Liver (tissue), 9 donors: Measurements from ENCODE around the gene WWOX. TPM values are rescaled to one million over a fixed set of nuclear protein-coding genes. Genes with fewer than 3 reads are reported as not detected.

Source experiments
- DNase-seq: peaks from one replicate; pipeline ENCODE4 v3.0.0-alpha.2; 2017; ENCODE audit warnings: low spot score
- H3K27ac ChIP-seq, 2 donors: one replicate each; pipeline ENCODE4 v1.7.0; 2013; ENCODE audit warnings: inconsistent platforms in 2 of 2, low read length in 2 of 2, control low read depth in 1 of 2, low read depth in 1 of 2, mild to moderate bottlenecking in 1 of 2
- H3K27me3 ChIP-seq, 4 donors: one replicate each; pipeline versions ENCODE4 v1.6.1 to v1.7.0; 2013; ENCODE audit warnings: low read length in 3 of 4, inconsistent platforms in 1 of 4, mild to moderate bottlenecking in 1 of 4, moderate library complexity in 1 of 4; ENCODE audit not compliant: control insufficient read depth in 4 of 4, insufficient read depth in 4 of 4
- H3K36me3 ChIP-seq, 4 donors: one replicate each; pipeline versions ENCODE4 v1.6.1 to v1.7.0; 2013; ENCODE audit warnings: low read length in 3 of 4, mild to moderate bottlenecking in 3 of 4, low read depth in 1 of 4, moderate library complexity in 1 of 4; ENCODE audit not compliant: control insufficient read depth in 4 of 4, insufficient read depth in 3 of 4
- H3K4me1 ChIP-seq, 4 donors: one replicate each; pipeline versions ENCODE4 v1.6.1 to v1.7.0; 2013; ENCODE audit warnings: low read length in 3 of 4, mild to moderate bottlenecking in 3 of 4, moderate library complexity in 1 of 4; ENCODE audit not compliant: control insufficient read depth in 4 of 4, insufficient read depth in 4 of 4
- H3K4me3 ChIP-seq, 3 donors: one replicate each; pipeline versions ENCODE4 v1.6.1 to v1.7.0; 2013; ENCODE audit warnings: low read length in 3 of 3, control low read depth in 1 of 3, low read depth in 1 of 3, mild to moderate bottlenecking in 1 of 3
- H3K9ac ChIP-seq, 2 donors: one replicate each; pipeline ENCODE4 v1.7.0; 2013; ENCODE audit warnings: low read length in 2 of 2, mild to moderate bottlenecking in 2 of 2, moderate library complexity in 2 of 2, control low read depth in 1 of 2, low read depth in 1 of 2
- H3K9me3 ChIP-seq, 4 donors: one replicate each; pipeline versions ENCODE4 v1.6.1 to v1.7.0; 2013; ENCODE audit warnings: low read length in 3 of 4; ENCODE audit not compliant: control insufficient read depth in 4 of 4
- CTCF ChIP-seq: fragments of 150-350 bp; IDR thresholded peaks from 2 replicates; pipeline ENCODE4 v1.5.1; 2017; ENCODE audit warnings: improper control_type of control experiment, low read depth, low read length; ENCODE audit not compliant: missing input control
- FOXA1 ChIP-seq: IDR thresholded peaks from 2 replicates; pipeline ENCODE4 v1.6.1; 2016; ENCODE audit warnings: antibody characterized with exemption
- FOXA2 ChIP-seq: IDR thresholded peaks from 2 replicates; pipeline ENCODE4 v1.6.1; 2016; ENCODE audit warnings: antibody characterized with exemption
- GABPA ChIP-seq, 2 donors: IDR thresholded peaks in 1 of 2; conservative IDR thresholded peaks in 1 of 2; 2 replicates each; pipeline ENCODE4 v1.6.1; 2016; ENCODE audit warnings: antibody characterized with exemption in 2 of 2, mild to moderate bottlenecking in 1 of 2, moderate library complexity in 1 of 2
- HNF4A ChIP-seq, 2 donors: conservative IDR thresholded peaks; 2 replicates each; pipeline ENCODE4 v1.6.1; 2016; ENCODE audit warnings: antibody characterized with exemption in 2 of 2, mild to moderate bottlenecking in 2 of 2
- HNF4G ChIP-seq: IDR thresholded peaks from 2 replicates; pipeline ENCODE4 v1.6.1; 2016; ENCODE audit warnings: antibody characterized with exemption
- JUND ChIP-seq, 2 donors: IDR thresholded peaks; 2 replicates each; pipeline ENCODE4 v1.6.1; 2016; ENCODE audit warnings: antibody characterized with exemption in 2 of 2
- NR2F2 ChIP-seq: IDR thresholded peaks from 2 replicates; pipeline ENCODE4 v1.6.1; 2016; ENCODE audit warnings: antibody characterized with exemption
- RAD21 ChIP-seq, 2 donors: IDR thresholded peaks; 2 replicates each; pipeline ENCODE4 v1.6.1; 2016; ENCODE audit warnings: antibody characterized with exemption in 2 of 2, mild to moderate bottlenecking in 2 of 2
- REST ChIP-seq: IDR thresholded peaks from 2 replicates; pipeline ENCODE4 v1.6.1; 2016; ENCODE audit warnings: antibody characterized with exemption, mild to moderate bottlenecking
- RXRA ChIP-seq, 2 donors: IDR thresholded peaks; 2 replicates each; pipeline ENCODE4 v1.6.1; 2017 to 2018; ENCODE audit warnings: antibody characterized with exemption in 2 of 2, mild to moderate bottlenecking in 1 of 2
- SP1 ChIP-seq: IDR thresholded peaks from 2 replicates; pipeline ENCODE4 v1.6.1; 2018; ENCODE audit warnings: antibody characterized with exemption, mild to moderate bottlenecking
- TAF1 ChIP-seq: conservative IDR thresholded peaks from 2 replicates; pipeline ENCODE4 v1.6.1; 2016; ENCODE audit warnings: antibody characterized with exemption, mild to moderate bottlenecking
- YY1 ChIP-seq: IDR thresholded peaks from 2 replicates; pipeline ENCODE4 v1.6.1; 2016; ENCODE audit warnings: antibody characterized with exemption, mild to moderate bottlenecking
- WGBS: extraction: QIAGEN DNeasy Blood & Tissue Kit; methylation state at CpG from one replicate; pipeline ENCODE4 v1.1.7; 2013; 5-methylcytosine and 5-hydroxymethylcytosine counted together
- polyA plus RNA-seq, 2 donors: library from polyadenylated mRNA; stranded (reverse) in 1 of 2; unstranded in 1 of 2; fragments of 200-250 nt in 1 of 2; fragments of >200 nt in 1 of 2; fragmentation: Nextera tagmentation in 1 of 2; extraction: Ambion mirVana in 1 of 2; gene quantifications; one replicate each; pipeline versions ENCODE4 v1.2.1 to v1.2.3, GENCODE V29; 2013 to 2015
- total RNA-seq, 2 donors: library from RNA; depleted of rRNA; stranded (reverse); fragments of >200 nt; gene quantifications; one replicate each; pipeline ENCODE4 v1.2.3, GENCODE V29; 2014
- TF ChIP-seq, protein P1 (sequence below): IDR thresholded peaks from 2 replicates; pipeline ENCODE4 v1.6.1; 2016; ENCODE audit warnings: antibody characterized with exemption
- TF ChIP-seq, protein P2 (sequence below): IDR thresholded peaks from 2 replicates; pipeline ENCODE4 v1.6.1; 2016; ENCODE audit warnings: antibody characterized with exemption
- donor health status: healthy.
- donor health status: healthy.
- donor health status: healthy.
- donor health status: healthy.
- donor health status: healthy.

Gene WWOX
- total and polyA plus RNA-seq, 4 donors: 9.8 to 46.0 (median 15.3) TPM

GRCh38 chr16:78650339-78651074, 551.1 kb downstream of the WWOX start:
- 87% methylated on average over 8 of the region's 8 CpGs for WGBS
- H3K36me3 ChIP-seq: no peaks in the 10 kb centered on the region
- H3K27ac ChIP-seq: no peak overlapping the region
- no peak for DNase-seq
- H3K9ac ChIP-seq: no peak overlapping the region
- TF ChIP-seq FOXA1 (no peak), TAF1 (no peak), FOXA2 (no peak), REST (no peak), SP1 (no peak), NR2F2 (no peak), CTCF (no peak), HNF4A (conservative IDR thresholded peaks at IDR 0.05) (no peak), RAD21 (IDR thresholded peaks at IDR 0.05) (no peak), JUND (IDR thresholded peaks at IDR 0.05) (no peak), HNF4G (no peak)
- TF ChIP-seq, protein P1, sequence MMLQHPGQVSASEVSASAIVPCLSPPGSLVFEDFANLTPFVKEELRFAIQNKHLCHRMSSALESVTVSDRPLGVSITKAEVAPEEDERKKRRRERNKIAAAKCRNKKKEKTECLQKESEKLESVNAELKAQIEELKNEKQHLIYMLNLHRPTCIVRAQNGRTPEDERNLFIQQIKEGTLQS: no peak
- H3K4me1 ChIP-seq: peaks cover 0 to 10% (median 5%) of the 10 kb centered on the region in 4 donors
- H3K9me3 ChIP-seq: no peaks in the 10 kb centered on the region
- H3K4me3 ChIP-seq: no peak overlapping the region
- H3K27me3 ChIP-seq: no peaks in the 10 kb centered on the region

GRCh38 chr16:78654929-78655328, 555.5 kb downstream of the WWOX start:
- Histone ChIP-seq H3K4me1 (peaks cover 0 to 15% (median 9%) of the 10 kb centered on the region in 4 donors), H3K9ac (no peak overlapping the region), H3K36me3 (no peaks in the 10 kb centered on the region), H3K4me3 (no peak overlapping the region), H3K9me3 (no peaks in the 10 kb centered on the region), H3K27ac (no peak overlapping the region), H3K27me3 (no peaks in the 10 kb centered on the region)
- DNase-seq: no peak
- WGBS: 49% methylated on average over 8 of the region's 8 CpGs
- no peak for TF ChIP-seq TAF1
- TF ChIP-seq RXRA (IDR thresholded peaks at IDR 0.05): no peak
- TF ChIP-seq, protein P2, sequence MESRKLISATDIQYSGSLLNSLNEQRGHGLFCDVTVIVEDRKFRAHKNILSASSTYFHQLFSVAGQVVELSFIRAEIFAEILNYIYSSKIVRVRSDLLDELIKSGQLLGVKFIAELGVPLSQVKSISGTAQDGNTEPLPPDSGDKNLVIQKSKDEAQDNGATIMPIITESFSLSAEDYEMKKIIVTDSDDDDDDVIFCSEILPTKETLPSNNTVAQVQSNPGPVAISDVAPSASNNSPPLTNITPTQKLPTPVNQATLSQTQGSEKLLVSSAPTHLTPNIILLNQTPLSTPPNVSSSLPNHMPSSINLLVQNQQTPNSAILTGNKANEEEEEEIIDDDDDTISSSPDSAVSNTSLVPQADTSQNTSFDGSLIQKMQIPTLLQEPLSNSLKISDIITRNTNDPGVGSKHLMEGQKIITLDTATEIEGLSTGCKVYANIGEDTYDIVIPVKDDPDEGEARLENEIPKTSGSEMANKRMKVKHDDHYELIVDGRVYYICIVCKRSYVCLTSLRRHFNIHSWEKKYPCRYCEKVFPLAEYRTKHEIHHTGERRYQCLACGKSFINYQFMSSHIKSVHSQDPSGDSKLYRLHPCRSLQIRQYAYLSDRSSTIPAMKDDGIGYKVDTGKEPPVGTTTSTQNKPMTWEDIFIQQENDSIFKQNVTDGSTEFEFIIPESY: no peak
- no peak for TF ChIP-seq FOXA1
- no peak for TF ChIP-seq REST
- no peak for TF ChIP-seq YY1
- no peak for TF ChIP-seq CTCF
- TF ChIP-seq JUND (IDR thresholded peaks at IDR 0.05): no peak
- TF ChIP-seq FOXA2: no peak
- no peak for TF ChIP-seq NR2F2
- TF ChIP-seq, protein P1: no peak
- TF ChIP-seq GABPA (IDR thresholded peaks at IDR 0.05 in 1 of 2, conservative IDR thresholded peaks at IDR 0.05 in 1 of 2): no peak
- no peak for TF ChIP-seq HNF4G
- no peak for TF ChIP-seq HNF4A (conservative IDR thresholded peaks at IDR 0.05)
